HG03432 (cell line): ENCODE measurements around the gene RFX6.
"Not testable (repeated sequence)": the region's sequence is repeated elsewhere in the genome, so short reads cannot be mapped to it uniquely, and the experiment has no call there.

ENCODE experiments used
- ATAC-seq: cut with Tn5 transposase; IDR thresholded peaks from one replicate; pipeline ENCODE4 v1.9.1; 2021; ENCODE audit warnings: mild to moderate bottlenecking, moderate library complexity; ENCODE audit not compliant: unreplicated experiment

RFX6 gene, protein sequence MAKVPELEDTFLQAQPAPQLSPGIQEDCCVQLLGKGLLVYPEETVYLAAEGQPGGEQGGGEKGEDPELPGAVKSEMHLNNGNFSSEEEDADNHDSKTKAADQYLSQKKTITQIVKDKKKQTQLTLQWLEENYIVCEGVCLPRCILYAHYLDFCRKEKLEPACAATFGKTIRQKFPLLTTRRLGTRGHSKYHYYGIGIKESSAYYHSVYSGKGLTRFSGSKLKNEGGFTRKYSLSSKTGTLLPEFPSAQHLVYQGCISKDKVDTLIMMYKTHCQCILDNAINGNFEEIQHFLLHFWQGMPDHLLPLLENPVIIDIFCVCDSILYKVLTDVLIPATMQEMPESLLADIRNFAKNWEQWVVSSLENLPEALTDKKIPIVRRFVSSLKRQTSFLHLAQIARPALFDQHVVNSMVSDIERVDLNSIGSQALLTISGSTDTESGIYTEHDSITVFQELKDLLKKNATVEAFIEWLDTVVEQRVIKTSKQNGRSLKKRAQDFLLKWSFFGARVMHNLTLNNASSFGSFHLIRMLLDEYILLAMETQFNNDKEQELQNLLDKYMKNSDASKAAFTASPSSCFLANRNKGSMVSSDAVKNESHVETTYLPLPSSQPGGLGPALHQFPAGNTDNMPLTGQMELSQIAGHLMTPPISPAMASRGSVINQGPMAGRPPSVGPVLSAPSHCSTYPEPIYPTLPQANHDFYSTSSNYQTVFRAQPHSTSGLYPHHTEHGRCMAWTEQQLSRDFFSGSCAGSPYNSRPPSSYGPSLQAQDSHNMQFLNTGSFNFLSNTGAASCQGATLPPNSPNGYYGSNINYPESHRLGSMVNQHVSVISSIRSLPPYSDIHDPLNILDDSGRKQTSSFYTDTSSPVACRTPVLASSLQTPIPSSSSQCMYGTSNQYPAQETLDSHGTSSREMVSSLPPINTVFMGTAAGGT

DNA sequence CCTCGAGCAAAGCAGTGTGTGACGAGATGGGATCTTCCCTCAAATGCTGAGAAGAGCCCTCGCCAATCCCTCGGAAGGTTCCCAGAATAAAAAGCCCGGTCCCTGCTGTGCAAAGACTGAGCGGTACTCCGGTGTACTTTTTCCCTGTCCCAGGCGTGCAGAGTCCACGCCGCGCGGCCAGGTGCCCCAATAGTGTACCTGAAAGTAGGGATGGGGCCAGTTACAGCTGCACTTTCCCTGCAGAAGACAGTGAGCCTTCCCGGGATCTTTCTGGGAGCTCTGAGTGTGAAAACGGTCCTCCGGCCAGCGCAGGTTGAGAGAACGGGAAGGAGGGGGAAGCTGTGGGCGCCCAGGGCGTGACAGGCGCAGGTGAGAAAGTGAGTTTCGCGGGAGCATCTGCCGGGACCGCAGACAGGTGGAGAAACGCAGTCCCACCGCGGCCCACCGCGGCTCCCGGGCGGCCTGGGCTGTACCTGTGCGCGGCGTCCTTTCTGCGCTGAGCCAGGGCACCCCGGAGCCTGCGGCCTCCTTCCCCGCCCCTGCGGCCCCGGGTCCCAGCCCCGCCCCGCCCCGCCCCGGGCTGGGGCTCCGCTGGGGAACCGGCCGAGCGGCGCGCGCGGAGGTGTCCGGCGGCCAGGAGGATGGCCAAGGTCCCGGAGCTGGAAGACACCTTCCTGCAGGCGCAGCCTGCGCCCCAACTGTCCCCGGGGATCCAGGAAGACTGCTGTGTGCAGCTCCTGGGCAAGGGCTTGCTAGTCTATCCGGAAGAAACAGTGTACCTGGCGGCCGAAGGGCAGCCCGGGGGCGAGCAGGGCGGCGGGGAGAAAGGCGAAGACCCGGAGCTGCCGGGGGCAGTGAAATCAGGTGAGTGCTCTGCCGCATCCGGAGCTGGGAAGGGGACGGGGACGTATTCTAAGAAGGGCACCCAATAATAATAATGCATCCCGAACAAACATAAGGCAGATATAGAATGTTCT is at the start of gene RFX6:
RFX6 (plus strand) TSS at position 608 of the 977 bp plus-strand sequence; CDS start at position 642, 34 bp downstream.
- ATAC-seq, result peak; percentile 41

DNA sequence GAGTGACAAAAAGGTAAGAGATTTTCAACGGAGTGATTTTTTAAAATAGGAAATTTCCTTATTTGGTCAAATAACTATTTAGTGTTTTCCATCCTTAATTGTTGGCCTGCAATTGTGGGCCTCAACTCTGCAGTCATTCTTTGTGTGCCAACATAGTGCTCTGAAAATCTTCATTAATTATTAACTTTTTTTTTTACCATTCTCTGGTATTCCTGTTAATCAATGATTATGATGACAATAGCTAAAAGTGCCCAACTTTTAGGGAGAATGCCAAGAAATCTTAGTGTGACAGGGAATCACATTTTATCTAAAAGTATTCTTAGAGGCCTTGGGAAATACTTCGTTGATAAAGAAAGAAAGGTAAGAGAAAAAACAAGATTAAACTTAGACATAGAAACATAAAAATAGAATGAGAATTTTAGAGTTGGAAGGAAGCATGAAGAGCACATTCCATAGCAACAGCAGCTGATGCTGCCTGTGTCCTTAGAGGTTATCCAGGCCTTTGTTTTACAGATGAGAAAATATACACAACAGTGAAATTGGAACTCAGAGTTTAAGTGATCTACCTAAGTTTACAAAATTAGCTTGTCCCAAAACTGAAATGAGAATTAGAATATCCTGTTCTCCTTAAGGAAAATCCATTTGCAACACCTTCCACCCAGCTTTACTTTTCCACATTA is 49.3 kb upstream of the RFX6 start:
- ATAC-seq, result no peak

DNA sequence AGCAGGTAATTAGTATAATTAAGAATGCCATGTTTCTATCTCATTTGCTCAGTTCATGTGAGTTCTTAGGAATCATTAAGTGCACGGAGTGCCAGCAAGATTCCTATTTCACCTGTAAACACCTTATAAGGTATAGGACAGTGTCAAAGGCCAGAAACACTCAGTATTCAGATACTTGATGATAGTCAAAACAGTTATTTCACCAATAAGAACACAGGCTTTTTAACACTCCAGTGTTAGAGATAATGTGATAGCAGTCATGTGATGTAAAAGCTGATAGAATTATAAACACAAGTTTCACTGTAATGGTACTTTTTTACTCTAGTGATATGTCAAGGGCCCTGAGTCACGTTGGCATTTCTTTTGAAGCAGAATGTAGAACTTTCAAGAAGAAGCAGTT is 48.1 kb upstream of the RFX6 start, which contains the start of gene GPRC6A:
GPRC6A (minus strand) TSS at position 101 of the 400 bp plus-strand sequence; CDS start at position 31, 70 bp downstream.
- ATAC-seq, result no peak

DNA sequence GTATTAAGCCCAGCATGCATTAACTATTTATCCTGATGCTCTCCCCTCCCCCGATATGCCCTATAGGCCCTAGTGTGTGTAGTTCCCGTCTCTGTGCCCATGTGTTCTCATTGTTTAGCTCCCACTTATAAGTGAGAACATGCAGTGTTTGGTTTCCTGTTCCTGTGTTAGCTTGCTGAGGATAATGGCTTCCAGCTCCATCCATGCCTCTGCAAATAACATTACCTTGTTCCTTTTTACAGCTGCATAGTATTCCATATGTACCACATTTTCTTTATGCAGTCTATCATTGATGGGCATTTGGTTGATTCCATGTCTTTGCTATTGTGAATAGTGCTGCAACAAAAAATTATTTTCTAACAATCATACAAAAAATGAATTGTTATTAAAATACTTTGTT is 42.5 kb upstream of the RFX6 start:
- ATAC-seq, result not testable (repeated sequence)

DNA sequence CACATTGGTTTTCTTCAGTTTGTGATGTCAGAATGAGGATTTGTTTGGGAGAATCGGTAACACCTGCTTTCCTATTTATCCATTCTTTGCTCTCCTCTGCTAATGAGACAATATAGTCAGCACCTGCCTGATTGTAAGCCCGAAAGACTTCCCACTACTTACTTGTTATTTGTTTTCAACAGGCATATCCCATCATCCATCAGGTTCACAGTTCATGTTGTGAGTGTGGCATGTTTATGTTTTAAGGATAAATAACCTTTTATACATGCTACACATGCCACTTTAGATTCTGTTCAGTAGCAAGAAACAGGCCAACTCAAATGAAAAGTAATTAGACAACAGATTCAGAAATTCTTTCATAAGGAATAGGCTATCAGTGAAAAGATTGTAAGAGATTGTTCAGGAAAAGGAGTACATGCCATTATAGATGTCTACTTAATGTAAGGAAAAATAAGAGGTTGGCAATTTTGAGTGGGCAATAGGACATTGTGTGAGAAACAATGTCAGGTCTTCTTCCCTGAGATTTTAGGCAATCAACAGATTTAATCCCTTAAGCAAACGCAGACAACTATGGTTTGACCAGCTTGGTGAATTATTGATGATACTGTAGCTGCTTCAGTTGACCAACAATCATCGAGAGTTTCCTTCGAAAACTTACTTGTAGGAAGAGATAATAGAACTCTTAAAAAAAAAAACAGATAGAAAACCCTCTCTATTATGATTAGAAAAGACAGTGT is 40.3 kb upstream of the RFX6 start:
- no peak for ATAC-seq

DNA sequence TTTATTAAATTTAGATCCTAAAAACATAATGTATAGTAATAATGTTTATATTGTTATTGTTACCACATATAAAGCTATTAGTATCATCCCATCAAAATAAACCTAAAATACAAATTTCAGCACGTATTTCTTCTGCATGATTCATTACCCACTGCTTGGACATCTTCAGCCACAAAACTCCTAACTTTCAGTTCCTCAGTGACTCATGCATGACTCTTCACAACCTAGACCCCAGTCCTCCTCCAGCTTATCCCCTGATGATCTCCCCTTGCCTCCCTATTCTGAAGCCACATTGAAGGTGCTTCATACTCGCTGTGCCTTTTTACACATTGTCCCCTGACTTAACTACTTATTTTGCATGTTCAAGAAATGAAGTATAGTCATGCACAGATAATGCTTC is 37.0 kb upstream of the RFX6 start:
- ATAC-seq, result peak; percentile 54

DNA sequence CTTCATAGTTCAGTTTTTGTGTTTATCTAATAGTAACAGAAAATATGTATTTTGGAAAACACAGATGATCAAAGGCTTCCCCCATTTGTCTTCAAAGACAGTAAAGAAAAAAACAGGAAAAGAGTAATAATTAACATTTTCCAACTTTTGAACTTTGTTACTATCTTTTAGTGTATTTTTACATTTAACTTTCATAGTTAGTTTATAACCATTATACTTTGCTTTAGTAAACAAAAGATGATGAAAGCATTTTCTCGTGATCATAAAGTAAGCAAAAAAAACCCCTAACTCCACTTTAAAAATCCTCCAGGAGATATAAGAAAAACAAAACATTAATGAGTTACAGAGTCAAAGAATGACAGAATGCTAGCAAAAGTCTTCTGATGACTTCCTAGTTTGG is 34.6 kb upstream of the RFX6 start:
- ATAC-seq, result no peak

DNA sequence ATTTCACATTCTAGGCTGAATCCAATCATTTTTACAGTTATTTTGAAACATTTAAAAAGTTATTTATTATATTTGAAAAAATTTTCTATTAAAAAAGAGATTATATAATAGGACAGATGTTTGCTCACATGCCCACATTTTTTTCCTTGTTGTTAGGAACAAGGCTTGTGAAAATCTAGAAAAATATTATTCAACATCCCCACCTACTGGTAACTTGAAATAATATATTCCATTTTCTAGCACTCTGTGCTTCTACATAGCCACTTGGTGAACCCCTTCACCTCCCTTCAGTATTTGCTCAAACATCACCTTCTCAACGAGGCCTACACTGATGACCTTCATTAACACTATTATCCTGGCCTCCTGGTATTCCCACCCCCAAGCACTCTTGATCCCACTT is 29.8 kb upstream of the RFX6 start:
- ATAC-seq, result peak; percentile 68

DNA sequence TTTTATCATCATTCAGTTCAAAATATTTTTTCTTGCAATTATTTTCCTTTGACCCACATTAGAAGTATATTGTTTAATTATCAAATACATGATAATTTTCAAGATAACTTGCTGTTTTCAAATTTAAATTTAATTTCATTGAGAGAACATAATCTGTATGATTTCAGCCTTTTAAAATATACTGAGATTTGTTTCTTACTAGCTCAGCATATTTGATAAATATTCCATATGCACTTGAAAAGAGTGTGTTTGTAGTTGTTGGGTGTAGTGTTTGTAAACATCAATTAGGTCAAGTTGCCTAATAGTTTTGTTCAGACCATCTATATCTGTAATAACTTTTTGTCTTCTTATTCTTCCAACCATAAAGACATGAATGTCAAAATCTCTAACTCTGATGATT is 19.0 kb upstream of the RFX6 start:
- no peak for ATAC-seq

DNA sequence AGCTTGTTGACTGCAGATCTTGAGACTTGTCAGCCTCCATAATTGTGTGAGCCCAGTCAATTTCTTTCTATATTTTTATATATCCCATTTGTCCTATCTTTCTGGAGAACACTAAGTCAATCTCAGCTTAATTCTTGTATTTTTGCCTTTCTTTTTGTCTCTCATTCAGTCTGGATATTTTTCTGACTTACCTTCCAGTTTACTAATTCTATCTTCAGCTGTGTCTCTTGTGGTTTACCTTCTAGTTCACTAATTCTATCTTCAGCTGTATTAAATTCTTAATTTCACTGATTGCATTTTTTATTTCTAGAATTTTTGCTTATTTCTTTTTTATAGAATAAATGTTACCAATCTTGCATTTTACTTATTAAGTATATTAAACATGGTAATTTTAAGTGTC is 17.8 kb upstream of the RFX6 start:
- no peak for ATAC-seq

DNA sequence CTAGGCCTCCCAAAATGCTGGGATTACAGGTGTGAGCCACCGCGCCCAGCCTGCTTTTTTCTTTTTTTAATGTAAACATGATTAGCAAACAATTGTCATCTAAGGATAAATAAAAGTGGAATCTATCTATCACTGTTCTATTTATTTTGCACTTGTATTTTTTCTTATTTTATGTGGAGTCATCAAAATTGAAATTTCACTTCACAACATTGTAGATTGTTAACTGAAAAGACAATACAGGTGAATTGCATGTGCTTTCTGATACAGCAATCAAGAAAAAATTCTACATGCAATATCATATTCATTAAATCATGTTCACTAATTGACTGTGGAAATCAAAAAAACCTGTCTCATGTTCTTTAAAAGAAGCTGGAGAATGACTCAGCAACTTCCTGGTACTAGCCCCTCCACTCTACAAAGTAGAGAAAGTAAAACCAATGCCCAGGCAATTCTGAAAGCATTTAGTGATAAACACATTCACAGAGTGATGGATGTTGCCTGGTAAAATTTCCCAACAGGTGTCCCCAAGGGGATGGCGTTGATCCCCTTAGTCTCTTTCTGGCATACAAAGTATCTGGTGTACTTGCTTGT is 10.7 kb upstream of the RFX6 start:
- peak; percentile 74 for ATAC-seq

DNA sequence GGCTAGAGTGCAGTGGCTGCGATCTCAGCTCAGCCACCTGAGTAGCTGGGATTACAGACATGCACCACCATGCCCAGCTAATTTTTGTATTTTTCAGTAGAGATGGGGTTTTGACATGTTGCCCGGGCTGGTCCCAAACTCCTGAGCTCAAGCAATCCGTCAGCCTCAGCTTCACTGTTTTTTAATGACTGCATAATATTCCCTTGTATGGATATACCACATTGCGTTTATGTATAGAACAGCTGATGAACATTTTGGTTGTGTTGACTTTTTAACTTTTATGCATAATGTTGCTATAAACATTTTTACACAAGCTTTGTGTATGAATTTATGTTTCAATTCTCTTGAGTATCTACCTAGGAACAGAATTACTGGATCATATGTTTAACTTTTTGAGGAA is 4.3 kb upstream of the RFX6 start:
- ATAC-seq, result no peak

DNA sequence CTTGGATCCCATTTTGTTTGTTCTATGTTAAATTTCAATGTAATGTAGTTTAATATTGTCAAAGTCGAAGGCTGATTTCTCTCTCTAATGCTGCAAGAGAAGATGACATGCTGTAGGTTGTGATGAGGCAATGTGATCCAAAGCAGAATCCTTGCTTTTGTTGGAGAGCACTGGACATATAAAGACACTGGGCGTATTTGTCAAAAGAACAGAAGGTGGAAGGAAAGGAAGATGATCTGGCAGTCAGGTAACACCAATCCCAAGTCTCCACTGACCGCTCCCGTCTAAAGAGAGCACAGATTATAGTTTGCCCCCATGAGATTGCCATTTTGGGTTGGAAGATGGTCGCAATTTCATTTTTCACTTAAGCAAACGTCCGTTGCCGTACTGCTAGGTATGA is 935 bp upstream of the RFX6 start:
- peak; percentile 20 for ATAC-seq

DNA sequence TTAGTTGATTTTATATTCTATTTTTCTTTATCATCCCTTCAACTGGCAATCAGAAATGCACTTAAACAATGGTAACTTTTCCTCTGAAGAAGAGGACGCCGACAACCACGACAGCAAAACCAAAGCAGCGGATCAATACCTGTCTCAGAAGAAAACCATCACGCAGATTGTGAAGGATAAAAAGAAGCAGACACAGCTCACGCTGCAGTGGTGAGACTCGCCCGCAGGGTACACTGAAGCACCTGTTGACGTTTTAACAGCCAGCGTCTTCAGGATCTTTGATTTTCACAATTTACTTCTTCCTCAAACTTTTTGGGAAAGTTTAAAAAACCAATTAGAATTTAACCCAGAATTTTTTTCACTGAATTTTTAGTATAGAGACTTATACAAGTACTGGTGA is 701 bp downstream of the RFX6 start:
- ATAC-seq, result no peak

DNA sequence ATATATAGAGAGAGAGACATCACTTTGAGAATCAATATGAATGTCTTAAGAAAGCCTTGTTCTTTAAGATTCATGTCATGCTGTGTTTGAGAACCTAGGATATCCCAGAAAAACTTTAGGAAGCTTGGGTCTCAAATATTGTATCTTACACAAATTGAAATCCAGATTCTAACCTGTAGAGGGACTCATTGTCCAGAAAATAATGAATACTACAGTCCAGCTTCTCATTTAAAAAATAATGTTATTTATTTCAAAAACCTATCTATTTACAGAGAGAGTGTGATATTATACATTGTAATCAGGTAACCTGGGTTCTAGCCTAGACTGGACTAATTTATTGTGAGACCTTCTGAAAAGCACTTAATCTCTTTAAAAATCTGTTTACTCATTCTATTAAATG is 4.2 kb downstream of the RFX6 start:
- ATAC-seq, result no peak

DNA sequence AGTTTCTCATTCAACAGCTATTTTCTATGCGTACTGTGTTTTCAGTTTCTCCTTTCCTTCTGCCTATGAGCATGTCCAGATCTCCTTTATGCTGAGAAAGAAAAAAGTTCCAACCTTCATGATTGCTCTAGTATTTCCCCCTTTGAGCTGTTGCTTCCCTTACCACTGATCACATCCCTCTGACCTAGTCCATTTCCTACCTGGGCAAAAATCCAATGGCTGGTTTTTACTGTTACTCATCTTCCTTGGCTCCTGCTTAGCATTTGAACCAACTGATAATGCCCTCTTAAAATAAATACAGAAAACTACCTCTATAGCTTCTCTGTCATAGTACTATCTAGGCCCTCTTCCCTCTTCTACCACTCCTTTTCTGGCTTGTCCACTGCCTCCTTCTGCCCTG is 6.0 kb downstream of the RFX6 start:
- no peak for ATAC-seq

DNA sequence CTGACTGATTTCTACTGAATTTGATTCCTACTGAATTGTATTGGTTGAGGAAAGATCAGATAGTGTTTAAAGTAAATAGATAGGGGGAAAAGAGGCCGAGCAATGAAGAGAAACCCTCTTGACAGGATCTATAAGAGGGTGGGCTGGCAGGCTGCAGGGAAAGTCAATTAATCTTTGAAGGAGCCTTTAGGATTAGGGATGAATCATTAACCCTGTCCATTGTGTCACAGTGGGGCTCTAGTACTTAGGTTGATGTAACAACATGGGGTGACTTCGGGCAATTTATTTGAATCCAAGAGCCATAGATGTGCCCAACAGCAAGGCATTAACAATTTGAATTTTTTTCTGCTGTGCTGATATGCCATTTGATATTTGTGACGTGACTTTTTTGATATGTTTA is 7.5 kb downstream of the RFX6 start:
- no peak for ATAC-seq

DNA sequence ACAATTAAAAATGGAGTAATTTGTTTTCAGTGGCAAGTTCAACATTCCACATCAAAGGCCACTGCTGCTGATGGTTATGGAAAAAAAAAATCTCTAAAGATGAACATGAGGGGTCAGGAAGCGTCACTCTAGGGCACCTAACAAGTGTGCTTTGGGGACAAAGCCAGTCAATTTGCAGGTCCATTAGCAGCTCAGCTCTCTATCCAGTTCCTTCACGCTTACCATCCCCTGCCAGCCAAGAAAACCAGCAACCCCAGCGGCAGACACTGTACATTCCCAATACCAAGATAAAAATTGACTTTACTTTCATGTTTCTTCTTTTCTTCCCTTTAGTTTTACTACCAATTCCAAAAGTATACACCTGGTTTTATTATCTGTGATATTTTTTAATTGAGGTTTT is 10.1 kb downstream of the RFX6 start:
- no peak for ATAC-seq

DNA sequence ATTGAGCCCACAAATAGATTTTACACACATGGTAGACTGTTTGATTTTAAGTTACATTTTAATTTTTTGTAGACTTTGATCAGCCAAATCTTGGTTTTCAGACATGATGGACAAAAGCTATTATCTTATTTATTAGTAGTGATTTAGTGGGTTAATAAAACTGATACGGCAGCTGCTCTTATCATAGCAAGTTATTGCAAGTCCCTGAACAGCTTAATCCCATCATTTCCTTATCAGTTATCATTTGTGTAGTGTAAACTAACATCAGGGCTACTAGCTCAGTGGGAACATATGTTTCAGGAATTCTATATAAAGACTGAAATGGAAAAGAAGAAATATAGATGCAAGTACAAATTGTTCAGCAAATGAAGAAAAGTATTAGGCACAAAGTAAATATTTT is 10.9 kb downstream of the RFX6 start:
- ATAC-seq, result no peak
